SH-SY5Y (cell line): ENCODE results near the gene SKAP1.

ENCODE experiments used
- GATA2 ChIP-seq: IDR thresholded peaks from 2 replicates; pipeline ENCODE4 v1.6.1; 2011; ENCODE audit warnings: mild to moderate bottlenecking, low read depth, low read length
- GATA3 ChIP-seq: IDR thresholded peaks from 2 replicates; pipeline ENCODE4 v1.6.1; 2011; ENCODE audit warnings: low read depth, mild to moderate bottlenecking, low read length, moderate library complexity

SKAP1 gene

GRCh38 chr17:48336986-48337385 is 93.0 kb downstream of the SKAP1 start:
- TF ChIP-seq GATA2: no peak
- no peak for TF ChIP-seq GATA3

GRCh38 chr17:48335858-48336500 is 94.0 kb downstream of the SKAP1 start:
- no peak for TF ChIP-seq GATA3
- TF ChIP-seq GATA2: no peak

GRCh38 chr17:48335146-48335784 is 94.7 kb downstream of the SKAP1 start:
- no peak for TF ChIP-seq GATA2
- TF ChIP-seq GATA3: no peak

GRCh38 chr17:48333034-48333530 is 96.9 kb downstream of the SKAP1 start:
- TF ChIP-seq GATA3: no peak
- no peak for TF ChIP-seq GATA2

GRCh38 chr17:48330887-48331286 is 99.1 kb downstream of the SKAP1 start:
- TF ChIP-seq GATA3: no peak
- no peak for TF ChIP-seq GATA2

- TF ChIP-seq GATA3 (no peak), GATA2 (no peak)
These were observed 99.6 kb downstream of the SKAP1 start for GRCh38 chr17:48330421-48330820.

GRCh38 chr17:48328457-48328856 is 101.6 kb downstream of the SKAP1 start:
- TF ChIP-seq GATA2 (no peak), GATA3 (no peak)

- TF ChIP-seq GATA3 (no peak), GATA2 (no peak)
These were observed 103.7 kb downstream of the SKAP1 start for GRCh38 chr17:48326310-48326709.

GRCh38 chr17:48322060-48322459 is 108.0 kb downstream of the SKAP1 start:
- no peak for TF ChIP-seq GATA3

- TF ChIP-seq GATA3 (no peak), GATA2 (no peak)
These were observed 112.3 kb downstream of the SKAP1 start for GRCh38 chr17:48317732-48318131.

- TF ChIP-seq GATA2 (no peak), GATA3 (no peak)
These were observed 115.3 kb downstream of the SKAP1 start for GRCh38 chr17:48314716-48315115.

GRCh38 chr17:48313096-48313755 is 116.8 kb downstream of the SKAP1 start:
- TF ChIP-seq GATA2 (no peak), GATA3 (no peak)

- no peak for TF ChIP-seq GATA3
- no peak for TF ChIP-seq GATA2
These were observed 118.7 kb downstream of the SKAP1 start for GRCh38 chr17:48311324-48311723.

- TF ChIP-seq GATA2: no peak
- TF ChIP-seq GATA3: no peak
These were observed 119.2 kb downstream of the SKAP1 start for GRCh38 chr17:48310748-48311213.

- TF ChIP-seq GATA3 (no peak), GATA2 (no peak)
These were observed 121.4 kb downstream of the SKAP1 start for GRCh38 chr17:48308581-48308980.

GRCh38 chr17:48307814-48308411 is 122.1 kb downstream of the SKAP1 start:
- TF ChIP-seq GATA2 (no peak), GATA3 (no peak)

GRCh38 chr17:48307255-48307654 is 122.8 kb downstream of the SKAP1 start:
- TF ChIP-seq GATA3 (no peak), GATA2 (no peak)
